MM.1S (cell line): Measurements from ENCODE around the gene TMC3.

Source experiments
- EZH2 ChIP-seq: fragments of 300-600 bp; sonication (generic); optimal IDR thresholded peaks from 2 replicates; pipeline ENCODE3; 2017; ENCODE audit warnings: low read depth, mild to moderate bottlenecking, antibody characterized with exemption, low read length, mixed read lengths
- EZH2phosphoT487 ChIP-seq: fragments of 300-600 bp; sonication (generic); IDR thresholded peaks from 2 replicates; pipeline ENCODE4 v1.6.1; 2018; ENCODE audit warnings: antibody characterized with exemption, low read length
- TF ChIP-seq, protein P1 (sequence below): fragments of 300-600 bp; sonication (generic); IDR thresholded peaks from 2 replicates; pipeline ENCODE4 v1.5.1; 2016; ENCODE audit warnings: antibody characterized with exemption, low read length, mixed read lengths

GRCh38 chr15:81418444-81418843 is 44.4 kb upstream of the TMC3 start:
- TF ChIP-seq, protein P1, sequence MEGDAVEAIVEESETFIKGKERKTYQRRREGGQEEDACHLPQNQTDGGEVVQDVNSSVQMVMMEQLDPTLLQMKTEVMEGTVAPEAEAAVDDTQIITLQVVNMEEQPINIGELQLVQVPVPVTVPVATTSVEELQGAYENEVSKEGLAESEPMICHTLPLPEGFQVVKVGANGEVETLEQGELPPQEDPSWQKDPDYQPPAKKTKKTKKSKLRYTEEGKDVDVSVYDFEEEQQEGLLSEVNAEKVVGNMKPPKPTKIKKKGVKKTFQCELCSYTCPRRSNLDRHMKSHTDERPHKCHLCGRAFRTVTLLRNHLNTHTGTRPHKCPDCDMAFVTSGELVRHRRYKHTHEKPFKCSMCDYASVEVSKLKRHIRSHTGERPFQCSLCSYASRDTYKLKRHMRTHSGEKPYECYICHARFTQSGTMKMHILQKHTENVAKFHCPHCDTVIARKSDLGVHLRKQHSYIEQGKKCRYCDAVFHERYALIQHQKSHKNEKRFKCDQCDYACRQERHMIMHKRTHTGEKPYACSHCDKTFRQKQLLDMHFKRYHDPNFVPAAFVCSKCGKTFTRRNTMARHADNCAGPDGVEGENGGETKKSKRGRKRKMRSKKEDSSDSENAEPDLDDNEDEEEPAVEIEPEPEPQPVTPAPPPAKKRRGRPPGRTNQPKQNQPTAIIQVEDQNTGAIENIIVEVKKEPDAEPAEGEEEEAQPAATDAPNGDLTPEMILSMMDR, result no peak
- TF ChIP-seq EZH2, result no peak
- TF ChIP-seq EZH2phosphoT487, result no peak
